SIG-M5 treated with dmso at 0.1 percent for 504 hours (cell line): ENCODE measurements around the gene PTPN5.
A peak's percentile ranks its signal among the peaks of the same experiment; 100 is the strongest.

Experiments used
- DNase-seq: peaks from one replicate; lab custom pipeline; 2025; ENCODE audit not compliant: unreplicated experiment; lab: John Stamatoyannopoulos, UW

Gene PTPN5

DNA sequence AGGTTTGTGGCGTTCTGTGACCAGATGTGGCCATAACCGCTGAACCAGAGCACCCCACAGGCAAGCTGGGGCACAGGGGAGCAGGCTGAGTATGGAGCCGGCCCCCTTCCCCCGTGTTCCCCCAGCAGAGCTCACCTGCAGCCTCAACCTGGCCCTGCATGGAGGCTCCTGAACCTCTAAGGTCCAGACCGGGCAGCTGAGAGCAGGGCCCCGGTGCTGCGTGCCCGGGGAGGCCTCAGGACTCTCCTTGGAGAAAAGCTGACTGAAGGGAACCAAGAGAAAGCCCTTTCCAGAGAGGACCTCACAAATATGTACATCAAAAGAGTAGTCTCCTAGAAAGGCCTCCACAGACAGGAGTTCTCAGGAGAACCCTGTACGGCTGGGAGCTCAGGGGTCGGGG lies 48.2 kb downstream of the PTPN5 start:
- no peak for DNase-seq

DNA sequence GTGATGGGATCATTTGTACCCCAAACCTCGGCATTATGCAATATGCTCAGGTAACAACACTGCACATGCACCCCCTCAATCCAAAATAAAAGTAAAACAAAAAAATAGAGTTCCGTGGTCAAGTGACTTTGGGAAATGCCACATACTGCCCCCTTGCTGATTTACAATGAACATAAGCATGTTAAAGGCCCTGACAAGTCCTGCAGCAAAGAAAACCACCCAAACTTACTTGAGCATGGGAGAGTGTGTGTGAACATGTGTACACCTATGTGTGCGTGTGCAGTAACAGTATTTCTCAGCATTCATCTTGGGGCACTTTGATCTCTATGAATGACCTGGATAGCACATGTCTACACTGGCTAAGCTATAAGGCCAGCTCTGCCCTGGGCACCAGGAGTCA lies 49.8 kb downstream of the PTPN5 start:
- DNase-seq: no peak

DNA sequence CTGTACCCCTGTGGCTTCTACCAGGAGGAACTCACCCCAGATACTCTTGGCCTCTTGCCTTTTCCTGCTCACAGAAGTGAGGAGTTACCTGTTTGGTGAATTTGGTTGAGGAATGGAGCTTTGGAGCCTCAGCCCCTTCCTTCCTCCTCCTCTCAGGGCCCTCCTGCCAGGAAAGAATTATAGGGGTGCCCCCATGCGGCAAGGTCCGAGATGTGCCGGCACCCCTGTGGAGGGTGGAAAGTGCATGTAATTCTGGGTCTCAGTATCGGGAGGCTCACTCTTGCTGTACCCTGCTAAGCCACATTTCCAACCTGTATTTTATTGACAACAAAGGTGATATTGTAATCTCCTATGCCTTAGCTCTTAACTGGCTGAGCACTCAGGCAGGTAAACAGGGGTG lies 51.9 kb downstream of the PTPN5 start:
- DNase-seq: no peak

DNA sequence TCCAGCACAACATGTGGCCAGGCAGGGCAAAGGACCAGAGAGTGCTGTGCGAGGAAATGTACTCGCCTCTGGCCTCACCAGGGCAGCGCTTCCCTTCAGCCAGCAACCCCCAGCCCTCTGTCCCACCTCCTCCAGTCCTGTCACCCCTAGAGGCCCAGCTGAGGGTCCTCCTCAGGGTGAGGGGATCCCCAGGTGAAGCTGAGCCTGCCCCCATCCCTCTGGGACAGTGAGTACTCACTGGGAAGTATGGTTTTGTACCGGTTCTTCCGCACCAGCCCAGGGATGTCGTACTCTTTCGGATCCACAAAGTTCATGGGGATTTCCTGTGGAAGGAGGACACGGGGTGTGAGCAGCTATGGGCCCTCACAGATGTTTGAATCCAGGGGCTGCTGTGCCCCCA lies 54.0 kb downstream of the PTPN5 start:
- no peak for DNase-seq

DNA sequence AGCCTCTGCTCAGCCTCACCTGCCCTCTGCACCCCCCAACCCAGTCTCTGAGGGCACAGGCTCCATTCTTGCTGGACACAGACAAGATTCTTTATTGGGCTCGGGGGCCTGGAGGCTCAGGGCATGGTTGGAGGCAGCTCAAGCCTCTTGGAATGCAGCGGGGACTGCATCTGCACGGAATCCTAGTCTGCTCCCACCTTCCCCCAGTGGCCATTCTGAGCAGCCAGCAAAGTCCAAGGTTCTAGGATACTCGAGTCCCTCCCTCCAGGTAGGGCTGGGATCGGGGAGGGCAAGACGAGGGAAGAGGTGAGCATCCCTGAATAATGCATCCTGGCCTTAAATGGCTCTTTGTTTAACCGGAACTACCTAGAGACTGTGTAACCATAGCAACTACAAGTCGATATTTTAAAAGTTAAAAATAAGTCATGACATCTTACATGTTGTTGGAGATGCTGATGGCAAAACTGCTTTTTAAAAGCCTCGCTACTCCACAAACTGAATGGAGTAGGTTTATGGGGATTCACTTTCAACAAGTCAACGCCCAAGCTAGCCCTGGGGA lies 54.9 kb downstream of the PTPN5 start:
- no peak for DNase-seq

DNA sequence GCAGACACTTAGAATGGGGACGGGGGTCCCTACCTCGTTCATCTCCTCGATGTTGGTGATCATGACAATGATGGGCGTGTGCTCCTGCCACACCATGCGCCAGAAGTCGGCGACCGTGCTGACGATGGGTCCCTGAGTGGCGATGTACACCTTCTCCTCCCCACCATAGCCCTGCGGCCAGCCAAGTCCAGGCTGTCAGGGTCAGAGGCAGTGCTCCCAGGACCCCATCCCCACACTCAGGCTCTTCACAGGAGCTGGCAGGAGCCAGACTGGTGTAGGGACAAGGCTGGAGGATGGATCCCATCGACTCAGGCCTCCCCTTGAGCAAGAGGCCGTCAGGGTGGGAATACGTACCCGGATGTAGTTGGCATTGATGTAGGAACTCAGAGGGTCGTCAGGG lies 58.4 kb downstream of the PTPN5 start:
- no peak for DNase-seq

DNA sequence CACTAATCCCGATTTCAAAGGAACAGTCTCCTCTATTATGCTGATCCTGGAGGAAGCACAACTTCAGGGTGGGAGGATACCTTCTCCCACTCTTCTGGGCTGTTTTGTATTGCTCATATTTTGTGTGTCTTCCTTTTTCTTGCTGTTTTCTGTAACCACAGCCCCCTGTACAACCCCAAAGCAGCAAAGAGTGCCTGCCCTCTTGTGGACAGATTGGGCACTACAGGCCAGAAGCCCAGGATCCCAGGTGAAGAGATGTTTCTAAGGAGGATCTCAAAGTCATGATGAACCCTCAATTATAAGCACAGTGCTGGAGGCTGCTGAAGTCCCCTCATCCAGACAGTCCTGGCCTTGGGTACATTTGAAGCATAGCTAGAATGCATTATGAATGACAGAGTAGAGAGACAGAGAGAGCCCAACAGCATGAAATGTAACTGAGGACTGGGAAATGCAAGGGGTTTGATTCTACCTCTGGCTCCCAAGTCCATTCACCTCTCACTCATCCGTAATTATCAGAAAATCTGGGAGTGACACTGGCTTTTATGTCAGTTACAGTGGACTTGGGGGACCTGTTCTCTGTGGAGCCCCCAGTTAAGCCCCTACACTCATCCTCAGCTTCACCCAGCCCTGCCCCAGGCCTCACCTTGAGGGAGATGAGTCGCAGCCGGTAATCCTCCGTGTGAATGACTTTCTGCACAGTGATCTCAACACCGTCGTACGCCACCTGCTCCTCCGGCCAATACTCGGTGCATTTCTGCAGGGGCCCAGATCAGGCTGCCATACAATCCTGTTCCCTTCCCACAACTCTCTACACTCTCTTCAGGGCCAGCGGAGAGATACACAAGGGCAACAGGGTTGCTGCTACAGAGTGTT lies 59.4 kb downstream of the PTPN5 start:
- peak; percentile 48 for DNase-seq

DNA sequence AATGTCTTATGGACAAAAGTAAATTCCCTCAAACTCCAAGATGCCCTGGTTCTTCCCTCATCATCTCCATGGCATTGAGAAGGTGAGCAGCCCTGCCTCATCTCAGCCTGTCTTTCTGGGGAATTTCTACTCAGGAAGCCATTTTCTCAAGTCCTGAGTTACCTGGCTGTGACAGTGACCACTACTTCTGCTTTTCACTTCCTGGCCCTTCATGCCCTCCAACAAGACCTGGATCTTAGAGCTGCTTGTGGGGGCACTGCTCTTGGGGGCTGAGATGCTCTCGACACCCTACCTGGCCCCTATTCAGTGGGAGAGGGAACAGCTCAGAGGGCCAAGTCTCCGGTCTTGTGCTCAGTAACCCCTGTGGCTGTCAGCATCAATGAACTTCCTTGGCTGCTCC lies 60.2 kb downstream of the PTPN5 start:
- DNase-seq: no peak

DNA sequence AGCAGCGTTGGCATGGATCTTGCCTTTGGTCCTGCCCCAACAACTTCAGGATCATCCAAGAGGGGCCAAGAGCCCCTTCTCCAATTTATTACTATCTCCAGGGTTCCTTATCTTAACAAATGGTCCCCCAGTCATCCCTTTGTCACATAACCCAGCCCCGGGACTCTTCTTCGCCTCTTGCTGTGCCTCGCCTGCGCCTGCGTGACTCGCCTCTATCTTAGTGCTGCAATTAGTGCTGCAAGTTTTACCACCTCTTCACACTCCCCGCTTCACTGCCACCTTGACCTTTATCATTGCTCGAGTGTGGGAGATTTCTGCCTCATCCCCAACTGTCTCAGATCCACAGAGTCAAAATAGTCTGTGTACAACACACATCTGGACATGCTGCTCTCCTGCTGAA lies 61.6 kb downstream of the PTPN5 start:
- no peak for DNase-seq

DNA sequence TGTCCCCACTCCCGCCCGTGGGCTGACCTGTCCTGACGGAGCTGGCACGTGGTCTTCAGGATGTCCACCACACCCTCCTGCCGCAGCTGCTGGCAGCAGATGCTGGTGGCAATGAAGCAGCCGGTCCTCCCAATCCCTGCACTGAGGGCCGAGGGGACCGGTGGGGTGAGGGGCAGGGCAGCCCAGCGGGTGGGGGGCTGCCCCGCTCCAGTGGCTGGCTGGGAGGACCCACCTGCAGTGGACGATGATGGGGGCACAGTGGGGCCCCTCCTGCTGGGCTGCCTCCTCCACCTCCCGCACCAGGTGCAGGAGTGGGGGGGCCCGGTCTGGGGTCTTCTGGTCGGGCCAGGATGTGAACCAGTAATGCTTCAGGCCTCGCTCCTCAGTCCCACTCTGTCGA lies 62.2 kb downstream of the PTPN5 start:
- no peak for DNase-seq

DNA sequence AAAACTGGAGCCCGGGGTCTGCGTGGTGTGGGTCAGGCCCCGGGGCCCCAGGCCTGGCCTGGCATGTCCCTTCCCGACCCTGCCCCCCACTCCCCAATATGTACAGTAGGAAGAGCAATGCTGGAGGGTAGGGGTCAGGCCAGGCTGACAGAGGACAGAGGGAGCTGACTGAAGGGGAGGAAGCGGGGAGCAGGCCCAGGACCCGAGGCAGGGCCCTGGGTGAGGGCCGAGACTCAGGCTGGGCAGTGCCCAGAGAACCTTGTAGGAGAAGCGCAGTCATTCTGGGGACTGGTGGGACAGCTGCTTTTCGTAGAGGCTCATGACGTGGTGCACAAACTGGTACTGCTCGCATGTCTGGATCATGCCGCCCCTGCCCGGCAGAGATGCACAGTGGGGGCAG lies 62.9 kb downstream of the PTPN5 start:
- DNase-seq: no peak

DNA sequence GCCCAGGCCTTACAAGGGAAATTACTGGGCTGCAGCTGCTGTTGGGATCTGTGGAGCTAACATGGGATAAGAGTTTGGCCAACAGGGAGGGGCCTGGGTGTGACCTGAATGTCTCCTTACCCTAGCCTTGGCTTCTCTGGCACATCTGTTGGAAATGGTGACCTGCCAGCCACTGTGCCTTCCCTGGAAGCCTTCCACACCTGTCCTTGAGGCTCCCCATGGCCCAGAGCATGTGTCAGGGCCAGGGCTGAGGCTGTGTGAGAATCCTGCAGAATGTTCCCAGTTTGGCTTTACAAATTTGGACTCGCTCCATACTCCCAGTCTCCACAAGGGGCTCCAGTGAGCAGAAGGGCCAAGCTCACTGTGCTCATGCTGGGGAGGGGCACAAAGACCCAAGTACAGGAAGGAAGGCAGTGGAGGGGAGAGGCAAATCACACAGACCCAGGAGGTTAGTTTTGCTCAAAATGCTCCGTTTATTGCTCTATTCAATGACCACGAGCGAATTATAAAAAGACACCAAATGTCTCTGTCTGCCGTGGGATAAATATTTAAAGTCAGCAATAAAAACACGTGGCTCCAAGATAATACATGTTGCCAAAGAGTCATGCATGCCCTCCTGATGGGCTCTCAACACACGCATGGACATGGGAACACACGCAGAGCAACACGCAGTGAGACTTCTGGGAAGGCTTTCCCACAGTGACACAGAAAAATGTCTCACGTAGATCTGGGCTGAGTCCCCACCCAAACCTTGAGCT lies 63.9 kb downstream of the PTPN5 start:
- peak; percentile 23 for DNase-seq

DNA sequence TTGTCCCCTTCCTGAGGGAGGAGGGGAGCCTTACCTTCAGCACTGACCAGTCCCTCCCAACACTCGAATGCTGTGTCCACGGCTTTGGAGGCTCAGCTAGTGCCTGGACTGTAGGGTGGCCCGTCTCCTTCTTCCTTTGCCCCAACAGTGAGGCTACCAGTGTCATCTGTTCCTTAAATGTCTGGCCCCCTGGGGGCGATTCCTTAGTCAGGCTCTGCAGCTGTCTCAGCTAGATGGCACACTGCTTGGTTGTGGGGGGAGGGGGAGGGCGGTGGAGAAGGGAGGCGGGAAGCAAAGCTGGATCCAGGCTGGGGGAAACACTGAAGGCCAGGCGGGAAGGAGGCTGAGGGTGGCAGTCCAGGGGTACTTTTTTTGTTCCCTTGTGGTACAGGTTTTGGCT lies 65.6 kb downstream of the PTPN5 start, which contains the start of gene IGSF22:
IGSF22 (minus strand) TSS at position 149 of the 400 bp plus-strand sequence. CDS start 1,952 bp downstream, outside the sequence.
- no peak for DNase-seq

DNA sequence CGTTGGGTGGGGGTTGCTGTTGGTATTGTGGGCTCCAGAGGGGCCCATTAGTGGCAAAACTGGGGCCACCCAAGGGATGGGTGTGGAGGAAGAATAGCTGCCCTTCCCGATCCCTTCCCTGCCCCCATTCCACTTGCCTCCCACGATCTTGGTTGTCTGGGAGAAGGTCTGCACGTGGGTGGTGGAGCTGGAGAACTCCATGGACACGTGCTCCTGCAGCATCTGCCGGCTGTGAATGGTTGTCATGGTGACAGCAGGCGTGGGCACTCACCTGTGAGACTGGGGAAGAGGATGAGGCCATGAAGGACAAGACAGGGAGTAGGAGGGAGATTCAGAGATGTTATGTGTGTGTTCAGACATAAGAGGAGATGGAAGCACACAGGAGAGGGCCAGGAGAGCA lies 67.6 kb downstream of the PTPN5 start:
- DNase-seq: no peak

DNA sequence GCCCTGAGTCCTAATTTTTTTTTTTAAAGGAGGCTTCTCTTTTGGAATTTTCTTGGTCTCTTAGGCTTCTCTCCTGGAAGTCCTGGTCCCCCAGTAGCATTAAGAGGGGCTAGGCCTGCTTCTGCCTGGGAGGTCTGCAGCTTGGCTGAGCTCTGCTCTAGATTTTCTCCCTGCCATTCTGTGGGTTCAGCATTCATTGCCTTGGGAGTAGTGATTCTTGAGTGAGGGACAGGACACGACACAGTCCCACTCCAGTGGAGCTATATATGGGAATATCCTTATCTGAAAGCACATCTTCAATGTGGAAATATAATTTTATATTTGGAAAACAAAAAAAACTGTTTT lies 69.3 kb downstream of the PTPN5 start:
- DNase-seq: no peak

DNA sequence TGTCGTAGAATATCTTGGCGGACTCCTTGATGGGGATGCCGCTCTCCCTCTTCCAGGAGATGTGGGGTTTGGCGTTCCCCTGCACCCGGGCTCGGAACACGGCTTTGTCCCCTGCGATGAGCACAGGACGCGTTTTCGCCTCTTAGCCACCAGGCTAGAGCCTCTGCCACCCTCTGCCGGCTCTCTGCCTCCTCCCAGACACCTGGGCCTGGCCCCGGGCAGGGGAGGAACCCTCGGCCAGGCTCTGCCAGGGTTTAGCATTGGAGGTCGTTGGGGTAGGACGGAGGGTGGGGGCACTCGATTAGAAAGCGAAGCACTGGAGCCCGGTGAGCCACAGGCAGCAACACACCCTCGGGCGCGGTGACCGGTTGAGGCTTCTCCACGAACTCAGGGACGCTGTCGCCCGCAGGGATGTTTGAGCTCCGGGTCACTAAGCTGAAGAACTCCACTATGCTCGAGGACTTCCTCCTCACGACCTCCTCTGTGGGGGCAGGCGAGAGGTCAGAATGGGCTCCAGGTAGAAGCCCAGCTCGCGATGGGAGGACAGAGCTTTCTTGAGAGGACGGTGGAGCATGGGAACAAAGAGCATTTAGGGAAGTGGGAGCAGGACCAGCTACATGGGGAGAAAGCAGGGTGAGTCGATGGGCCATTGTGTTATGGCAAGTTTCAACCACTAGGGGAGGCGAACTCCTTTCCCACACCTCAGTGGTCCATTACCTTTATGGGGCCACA lies 69.9 kb downstream of the PTPN5 start:
- DNase-seq: peak; percentile 65

DNA sequence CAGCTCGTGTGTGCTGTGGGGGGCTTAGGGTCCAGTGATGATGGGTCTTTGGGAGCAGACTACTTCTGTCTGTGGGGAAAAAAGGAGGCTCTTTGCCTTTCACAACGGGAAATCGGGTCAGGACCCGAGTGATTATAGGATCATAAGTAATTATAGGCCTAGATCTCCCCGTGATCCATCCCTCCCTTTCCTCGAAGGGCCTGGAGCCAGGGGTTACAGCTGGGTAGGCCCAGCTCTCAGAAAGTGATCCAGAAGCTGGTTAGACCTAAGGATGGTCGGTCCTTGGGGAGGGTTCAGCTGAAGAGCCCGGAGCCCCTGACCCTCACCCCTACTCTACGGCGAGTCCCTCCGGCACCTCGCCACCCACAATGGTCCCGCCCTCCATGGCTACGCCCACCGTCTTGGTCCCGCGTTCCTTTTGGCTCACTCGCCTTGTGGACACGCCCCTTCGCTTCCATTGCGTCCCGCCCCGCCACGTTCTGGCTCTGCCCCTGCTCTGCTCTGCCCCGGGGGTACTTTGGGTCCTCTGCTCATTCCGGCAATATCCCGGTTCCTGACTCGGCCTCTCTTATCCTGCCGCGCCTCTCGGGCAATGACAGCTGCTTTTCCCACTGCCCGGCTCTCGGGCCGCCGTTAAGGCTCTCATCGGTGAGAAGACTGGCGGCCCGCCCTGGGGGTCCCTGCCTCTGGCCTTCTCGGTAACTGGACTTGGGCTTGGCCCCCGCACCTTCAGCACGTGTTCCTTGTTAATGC lies 70.6 kb downstream of the PTPN5 start:
- peak; percentile 37 for DNase-seq

DNA sequence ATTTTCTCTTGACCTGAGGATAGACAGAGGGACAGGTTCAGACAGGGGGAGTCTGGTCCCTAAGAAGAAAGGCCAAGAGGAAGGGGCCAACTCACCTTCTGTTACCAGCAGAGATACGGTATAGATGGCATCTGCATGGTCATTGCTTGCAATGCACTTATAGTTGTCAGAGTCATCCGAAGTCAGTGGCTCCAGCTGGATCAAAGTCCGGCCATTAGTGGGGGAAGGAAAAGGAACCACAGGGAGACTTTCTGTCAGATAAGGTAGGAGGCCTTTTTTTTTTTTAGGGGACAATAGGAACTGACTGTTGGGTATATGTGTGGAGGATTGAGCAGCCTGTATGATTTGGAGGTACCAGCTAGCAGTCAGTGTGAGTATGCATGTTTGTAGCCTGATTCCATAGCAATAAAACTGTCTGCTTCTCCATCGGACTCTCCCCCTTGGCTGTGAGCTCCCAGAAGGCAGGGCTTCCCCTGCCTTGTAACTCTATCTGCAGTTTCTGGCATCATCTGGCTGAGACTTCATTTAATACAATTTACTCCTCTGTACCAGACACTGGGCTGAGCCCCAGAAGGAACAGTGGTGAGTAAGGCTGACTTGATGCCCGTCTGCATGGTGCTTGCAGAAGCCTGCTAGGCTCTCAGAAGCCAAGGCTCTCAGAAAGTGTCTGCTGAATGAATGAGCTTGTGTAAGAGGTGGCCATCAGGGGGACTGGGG lies 71.3 kb downstream of the PTPN5 start:
- no peak for DNase-seq

DNA sequence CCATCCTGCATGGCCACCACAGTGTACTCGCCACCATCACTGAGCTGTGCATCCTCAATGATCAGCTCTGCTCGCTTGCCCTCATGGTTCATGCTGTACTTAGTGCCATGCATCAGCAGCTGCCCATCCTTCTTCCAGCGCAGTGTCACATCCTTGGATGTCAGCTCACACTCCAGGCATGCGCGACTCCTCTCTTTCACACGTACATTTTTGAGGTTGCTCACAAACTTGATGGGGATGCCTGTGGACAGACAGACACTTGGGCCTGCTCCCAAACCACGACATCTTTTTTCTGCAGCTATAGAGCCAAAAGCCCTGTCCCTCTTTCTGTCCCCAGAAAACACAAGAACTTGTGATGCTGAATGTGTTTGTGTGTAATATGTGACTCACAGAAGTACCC lies 76.1 kb downstream of the PTPN5 start:
- DNase-seq: no peak

DNA sequence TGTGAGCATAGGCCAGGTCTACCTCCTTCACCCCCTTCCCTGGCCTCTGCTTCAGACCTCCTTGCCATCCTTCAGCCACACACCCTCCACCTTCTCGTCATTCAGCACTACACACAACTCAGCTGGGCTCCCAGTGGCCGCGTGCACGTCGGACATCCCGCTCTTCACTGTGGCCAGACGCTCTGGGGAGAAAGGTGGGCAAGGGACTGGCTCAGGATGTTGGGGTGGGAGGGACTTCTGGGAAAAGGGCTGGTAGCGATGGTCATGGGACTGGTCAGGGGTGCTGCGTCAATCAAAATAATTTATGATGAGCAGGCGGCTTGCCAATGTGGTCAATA lies 77.2 kb downstream of the PTPN5 start:
- no peak for DNase-seq
